ENCODE measurements around the gene TPM2. TPM values are rescaled to one million over a fixed set of nuclear protein-coding genes. Genes with fewer than 3 reads are reported as not detected.

The TPM2 gene
- total RNA-seq, 4 donors from 2014 or later, result 7,572 to 13,568 (median 12,084) TPM

DNA sequence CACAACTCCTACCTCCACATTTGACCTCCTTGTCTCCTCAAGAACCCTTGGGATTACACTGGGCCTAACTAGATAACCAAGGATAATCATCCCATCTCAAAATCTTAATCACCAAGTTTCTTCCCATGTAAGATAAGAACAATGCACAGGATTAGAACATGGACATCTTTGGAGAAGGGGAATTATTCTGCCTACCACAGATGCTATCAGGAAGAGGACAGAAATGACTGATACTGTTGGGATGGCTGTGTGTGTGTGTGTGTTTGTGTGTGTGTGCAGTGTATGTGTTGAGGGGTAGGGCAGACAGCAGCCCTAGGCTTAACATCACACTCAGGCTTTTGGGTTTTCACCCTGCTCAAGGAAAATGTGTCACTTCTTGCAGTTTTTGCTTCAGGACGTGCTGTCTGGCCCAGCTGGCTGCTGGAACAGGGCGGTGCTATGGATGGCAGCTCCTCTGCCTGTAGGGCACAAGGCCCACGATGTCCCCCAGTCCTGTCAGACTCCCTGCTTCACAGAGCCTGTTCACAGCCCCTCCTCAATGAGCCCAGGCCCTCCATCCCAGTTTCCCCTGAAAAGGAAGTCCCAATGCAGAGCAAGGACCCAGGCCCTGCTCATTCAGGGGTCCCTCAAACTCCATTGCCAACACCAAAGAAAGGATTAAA lies 8.3 kb downstream of the TPM2 start:
- ATAC-seq, result peak; percentile 4
- no peaks in the 10 kb centered on the region for H3K27me3 ChIP-seq
- TF ChIP-seq POLR2AphosphoS5 (IDR thresholded peaks at IDR 0.05), result peak; percentile 77
- TF ChIP-seq EP300 (IDR thresholded peaks at IDR 0.05), result no peak
- TF ChIP-seq POLR2A (IDR thresholded peaks at IDR 0.05), result peak in 1 of 2 donors; percentile 27
- H3K4me3 ChIP-seq, result peak overlapping the region in 1 of 2 donors; percentile 81
- WGBS, 2 donors (ENCODE audit: low coverage in 1 of 2), result 80% methylated on average over 1 of the region's 3 CpGs; no CpG with 5 or more reads in 1 of the 2 donors
- peaks cover 0 to 49% of the 10 kb centered on the region in 2 donors for H3K36me3 ChIP-seq
- no peaks in the 10 kb centered on the region for H3K9me3 ChIP-seq
- peaks cover 0 to 63% (median 2%) of the 10 kb centered on the region in 3 donors for H3K4me1 ChIP-seq
- H3K27ac ChIP-seq, result peak overlapping the region; percentile 96 to 99 (median 98)

DNA sequence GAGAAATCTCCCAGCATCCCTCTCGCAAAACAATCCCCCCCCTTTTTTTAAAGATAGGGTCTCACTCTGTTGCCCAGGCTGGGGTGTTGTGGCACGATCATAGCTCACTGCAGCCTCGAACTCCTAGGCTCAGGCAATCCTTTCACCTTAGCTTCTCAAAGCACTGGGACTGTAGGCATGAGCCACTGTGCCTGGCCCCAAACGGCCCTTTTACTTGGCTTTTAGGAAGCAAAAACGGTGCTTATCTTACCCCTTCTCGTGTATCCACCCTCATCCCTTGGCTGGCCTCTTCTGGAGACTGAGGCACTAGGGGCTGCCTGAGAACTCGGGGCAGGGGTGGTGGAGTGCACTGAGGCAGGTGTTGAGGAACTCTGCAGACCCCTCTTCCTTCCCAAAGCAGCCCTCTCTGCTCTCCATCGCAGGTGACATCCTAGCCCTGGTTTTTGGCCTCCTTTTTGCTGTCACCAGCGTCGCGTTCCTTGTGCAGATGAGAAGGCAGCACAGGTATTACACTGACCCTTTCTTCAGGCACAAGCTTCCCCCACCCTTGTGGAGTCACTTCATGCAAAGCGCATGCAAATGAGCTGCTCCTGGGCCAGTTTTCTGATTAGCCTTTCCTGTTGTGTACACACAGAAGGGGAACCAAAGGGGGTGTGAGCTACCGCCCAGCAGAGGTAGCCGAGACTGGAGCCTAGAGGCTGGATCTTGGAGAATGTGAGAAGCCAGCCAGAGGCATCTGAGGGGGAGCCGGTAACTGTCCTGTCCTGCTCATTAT lies 9.2 kb downstream of the TPM2 start:
- Histone ChIP-seq H3K4me1 (peaks cover 0 to 69% (median 8%) of the 10 kb centered on the region in 3 donors), H3K4me3 (no peak overlapping the region), H3K27ac (peak overlapping the region; percentile 11 to 98 (median 90)), H3K36me3 (peaks cover 0 to 40% of the 10 kb centered on the region in 2 donors), H3K9me3 (no peaks in the 10 kb centered on the region), H3K27me3 (no peaks in the 10 kb centered on the region)
- peak in 1 of 2 donors; percentile 57 for TF ChIP-seq POLR2A (IDR thresholded peaks at IDR 0.05)
- TF ChIP-seq EP300 (IDR thresholded peaks at IDR 0.05), result no peak
- peak; percentile 86 for TF ChIP-seq POLR2AphosphoS5 (IDR thresholded peaks at IDR 0.05)
- TF ChIP-seq, protein P1, sequence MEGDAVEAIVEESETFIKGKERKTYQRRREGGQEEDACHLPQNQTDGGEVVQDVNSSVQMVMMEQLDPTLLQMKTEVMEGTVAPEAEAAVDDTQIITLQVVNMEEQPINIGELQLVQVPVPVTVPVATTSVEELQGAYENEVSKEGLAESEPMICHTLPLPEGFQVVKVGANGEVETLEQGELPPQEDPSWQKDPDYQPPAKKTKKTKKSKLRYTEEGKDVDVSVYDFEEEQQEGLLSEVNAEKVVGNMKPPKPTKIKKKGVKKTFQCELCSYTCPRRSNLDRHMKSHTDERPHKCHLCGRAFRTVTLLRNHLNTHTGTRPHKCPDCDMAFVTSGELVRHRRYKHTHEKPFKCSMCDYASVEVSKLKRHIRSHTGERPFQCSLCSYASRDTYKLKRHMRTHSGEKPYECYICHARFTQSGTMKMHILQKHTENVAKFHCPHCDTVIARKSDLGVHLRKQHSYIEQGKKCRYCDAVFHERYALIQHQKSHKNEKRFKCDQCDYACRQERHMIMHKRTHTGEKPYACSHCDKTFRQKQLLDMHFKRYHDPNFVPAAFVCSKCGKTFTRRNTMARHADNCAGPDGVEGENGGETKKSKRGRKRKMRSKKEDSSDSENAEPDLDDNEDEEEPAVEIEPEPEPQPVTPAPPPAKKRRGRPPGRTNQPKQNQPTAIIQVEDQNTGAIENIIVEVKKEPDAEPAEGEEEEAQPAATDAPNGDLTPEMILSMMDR (IDR thresholded peaks at IDR 0.05), result no peak
- 28 to 39% methylated on average over 8 to 9 of the region's 15 CpGs for WGBS, 2 donors (ENCODE audit: low coverage in 1 of 2)
- peak; percentile 56 for ATAC-seq

DNA sequence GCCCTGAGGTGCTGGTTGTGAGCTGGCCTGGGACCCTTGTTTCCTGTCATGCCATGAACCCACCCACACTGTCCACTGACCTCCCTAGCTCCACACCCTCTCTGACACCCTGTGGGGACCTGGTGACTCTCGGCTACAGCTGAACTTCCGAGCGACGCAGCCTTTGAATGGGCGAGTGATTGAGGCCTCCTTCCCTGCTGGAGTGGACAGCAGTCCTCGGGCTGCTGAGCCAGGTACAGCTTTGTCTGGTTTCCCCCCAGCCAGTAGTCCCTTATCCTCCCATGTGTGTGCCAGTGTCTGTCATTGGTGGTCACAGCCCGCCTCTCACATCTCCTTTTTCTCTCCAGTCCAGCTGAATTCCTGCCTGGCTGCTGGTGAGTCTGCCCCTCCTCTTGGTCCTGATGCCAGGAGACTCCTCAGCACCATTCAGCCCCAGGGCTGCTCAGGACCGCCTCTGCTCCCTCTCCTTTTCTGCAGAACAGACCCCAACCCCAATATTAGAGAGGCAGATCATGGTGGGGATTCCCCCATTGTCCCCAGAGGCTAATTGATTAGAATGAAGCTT lies 9.9 kb downstream of the TPM2 start:
- WGBS, 2 donors (ENCODE audit: low coverage in 1 of 2), result 60 to 79% methylated on average over 1 to 4 of the region's 8 CpGs

DNA sequence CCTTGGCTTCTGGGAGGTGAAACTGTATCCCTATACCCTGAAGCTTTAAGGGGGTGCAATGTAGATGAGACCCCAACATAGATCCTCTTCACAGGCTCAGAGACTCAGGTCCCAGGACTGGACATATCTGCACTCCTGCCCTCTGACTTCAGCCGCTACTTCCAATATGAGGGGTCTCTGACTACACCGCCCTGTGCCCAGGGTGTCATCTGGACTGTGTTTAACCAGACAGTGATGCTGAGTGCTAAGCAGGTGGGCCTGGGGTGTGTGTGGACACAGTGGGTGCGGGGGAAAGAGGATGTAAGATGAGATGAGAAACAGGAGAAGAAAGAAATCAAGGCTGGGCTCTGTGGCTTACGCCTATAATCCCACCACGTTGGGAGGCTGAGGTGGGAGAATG lies 10.6 kb downstream of the TPM2 start:
- no peaks in the 10 kb centered on the region for H3K27me3 ChIP-seq
- WGBS, 2 donors (ENCODE audit: low coverage in 1 of 2), result 81 to 85% methylated on average over 2 to 3 of the region's 5 CpGs
- no peaks in the 10 kb centered on the region for H3K9me3 ChIP-seq

More for the DNA sequence above, 9.9 kb downstream of the TPM2 start:
- no peaks in the 10 kb centered on the region for H3K9me3 ChIP-seq
- no peaks in the 10 kb centered on the region for H3K27me3 ChIP-seq
- peaks cover 0 to 68% (median 8%) of the 10 kb centered on the region in 3 donors for H3K4me1 ChIP-seq
- H3K36me3 ChIP-seq, result peaks cover 0 to 33% of the 10 kb centered on the region in 2 donors
- no peak overlapping the region for H3K4me3 ChIP-seq
- ATAC-seq, result peak; percentile 8
- H3K27ac ChIP-seq, result peak overlapping the region; percentile 11 to 98 (median 90)
- TF ChIP-seq, protein P1 (IDR thresholded peaks at IDR 0.05), result no peak
- TF ChIP-seq POLR2AphosphoS5 (IDR thresholded peaks at IDR 0.05) (peak; percentile 85), POLR2A (IDR thresholded peaks at IDR 0.05) (peak in 1 of 2 donors; percentile 46), EP300 (IDR thresholded peaks at IDR 0.05) (no peak)

More for the DNA sequence above, 10.6 kb downstream of the TPM2 start:
- Histone ChIP-seq H3K4me1 (peaks cover 0 to 67% (median 8%) of the 10 kb centered on the region in 3 donors), H3K4me3 (no peak overlapping the region), H3K36me3 (peaks cover 0 to 26% of the 10 kb centered on the region in 2 donors), H3K27ac (peak overlapping the region; percentile 4 to 98 (median 90))
- ATAC-seq, result no peak
- TF ChIP-seq, protein P1 (IDR thresholded peaks at IDR 0.05), result no peak
- TF ChIP-seq POLR2A (IDR thresholded peaks at IDR 0.05) (peak in 1 of 2 donors; percentile 22), POLR2AphosphoS5 (IDR thresholded peaks at IDR 0.05) (no peak), EP300 (IDR thresholded peaks at IDR 0.05) (no peak)

Data from gastroesophageal sphincter (tissue), 4 donors.